Activated T-cell treated with anti-CD3 and anti-CD28 coated beads for 1 hour (primary cell): ENCODE data around the gene BCL3.

Experiments
- DNase-seq: peaks from one replicate; pipeline ENCODE4 v3.0.0-alpha.2; 2020; ENCODE audit warnings: low read depth

Gene BCL3

GRCh38 chr19:44742330-44743061, 6.0 kb upstream of the BCL3 start:
- no peak for DNase-seq

GRCh38 chr19:44744871-44745332, 3.6 kb upstream of the BCL3 start:
- no peak for DNase-seq

- no peak for DNase-seq
These were observed 3.1 kb upstream of the BCL3 start for GRCh38 chr19:44745341-44745831.

- DNase-seq = no peak
These were observed 2.5 kb upstream of the BCL3 start for GRCh38 chr19:44745887-44746600.

GRCh38 chr19:44746616-44746945, 1.9 kb upstream of the BCL3 start:
- DNase-seq = no peak

- peak; percentile 94 for DNase-seq
These were observed 1.4 kb upstream of the BCL3 start for GRCh38 chr19:44746946-44747738.

GRCh38 chr19:44747739-44748425, 626 bp upstream of the BCL3 start:
- DNase-seq = peak; percentile 25

- DNase-seq = no peak
These were observed 784 bp downstream of the BCL3 start for GRCh38 chr19:44749292-44749691.

- DNase-seq = no peak
These were observed 1.5 kb downstream of the BCL3 start for GRCh38 chr19:44749994-44750393.

- no peak for DNase-seq
These were observed 3.8 kb downstream of the BCL3 start for GRCh38 chr19:44752123-44752815.

- peak; percentile 86 for DNase-seq
These were observed 4.5 kb downstream of the BCL3 start for GRCh38 chr19:44752816-44753625.

GRCh38 chr19:44753626-44753931, 5.1 kb downstream of the BCL3 start:
- no peak for DNase-seq

GRCh38 chr19:44753932-44754749, 5.6 kb downstream of the BCL3 start:
- DNase-seq = peak; percentile 56

GRCh38 chr19:44754750-44755080, 6.2 kb downstream of the BCL3 start:
- DNase-seq = no peak

GRCh38 chr19:44755219-44755618, 6.7 kb downstream of the BCL3 start:
- DNase-seq = no peak

- DNase-seq = no peak
These were observed 7.6 kb downstream of the BCL3 start for GRCh38 chr19:44756089-44756562.

GRCh38 chr19:44757057-44757734, 8.7 kb downstream of the BCL3 start:
- DNase-seq = no peak

- no peak for DNase-seq
These were observed 9.4 kb downstream of the BCL3 start for GRCh38 chr19:44757735-44758505.

- DNase-seq = no peak
These were observed 10.1 kb downstream of the BCL3 start for GRCh38 chr19:44758596-44758995.
